ENCODE data around the gene MERTK.

DNA sequence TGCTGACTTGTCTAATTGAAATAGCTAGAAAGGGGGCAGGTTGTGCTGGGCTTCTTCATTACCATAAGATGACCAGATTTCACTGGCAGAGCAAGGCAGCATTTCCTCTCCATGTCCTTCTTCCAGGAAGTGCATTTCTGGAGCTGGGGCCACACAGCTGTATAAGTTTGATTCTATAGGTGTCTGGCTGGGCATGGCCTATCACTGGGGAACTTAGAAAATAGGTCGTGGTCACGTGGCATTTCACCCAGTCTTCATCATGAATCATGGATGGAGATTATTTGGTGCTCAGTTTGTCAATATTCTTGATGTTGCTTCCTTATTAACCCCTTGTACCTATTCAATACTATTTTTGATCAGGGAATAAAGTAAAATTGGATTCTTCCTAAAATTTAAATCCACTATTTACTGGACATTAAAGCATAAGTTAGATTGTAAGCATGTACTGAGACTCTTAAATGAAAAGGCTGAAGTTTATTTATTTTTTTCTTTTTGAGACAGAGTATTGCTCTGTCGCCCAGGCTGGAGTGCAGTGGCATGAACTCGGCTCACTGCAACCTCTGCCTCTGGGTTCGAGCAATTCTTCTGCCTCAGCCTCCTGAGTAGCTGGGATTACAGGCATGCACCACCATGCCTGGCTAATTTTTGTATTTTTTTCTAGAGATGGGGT lies 107.1 kb downstream of the MERTK start:
- TF ChIP-seq, protein P1, sequence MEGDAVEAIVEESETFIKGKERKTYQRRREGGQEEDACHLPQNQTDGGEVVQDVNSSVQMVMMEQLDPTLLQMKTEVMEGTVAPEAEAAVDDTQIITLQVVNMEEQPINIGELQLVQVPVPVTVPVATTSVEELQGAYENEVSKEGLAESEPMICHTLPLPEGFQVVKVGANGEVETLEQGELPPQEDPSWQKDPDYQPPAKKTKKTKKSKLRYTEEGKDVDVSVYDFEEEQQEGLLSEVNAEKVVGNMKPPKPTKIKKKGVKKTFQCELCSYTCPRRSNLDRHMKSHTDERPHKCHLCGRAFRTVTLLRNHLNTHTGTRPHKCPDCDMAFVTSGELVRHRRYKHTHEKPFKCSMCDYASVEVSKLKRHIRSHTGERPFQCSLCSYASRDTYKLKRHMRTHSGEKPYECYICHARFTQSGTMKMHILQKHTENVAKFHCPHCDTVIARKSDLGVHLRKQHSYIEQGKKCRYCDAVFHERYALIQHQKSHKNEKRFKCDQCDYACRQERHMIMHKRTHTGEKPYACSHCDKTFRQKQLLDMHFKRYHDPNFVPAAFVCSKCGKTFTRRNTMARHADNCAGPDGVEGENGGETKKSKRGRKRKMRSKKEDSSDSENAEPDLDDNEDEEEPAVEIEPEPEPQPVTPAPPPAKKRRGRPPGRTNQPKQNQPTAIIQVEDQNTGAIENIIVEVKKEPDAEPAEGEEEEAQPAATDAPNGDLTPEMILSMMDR (IDR thresholded peaks at IDR 0.05): no peak
- TF ChIP-seq EP300 (IDR thresholded peaks at IDR 0.05; ENCODE audit: low read depth) (no peak), POLR2A (IDR thresholded peaks at IDR 0.05) (no peak), POLR2AphosphoS5 (IDR thresholded peaks at IDR 0.05) (no peak)
